K562 (cell line): ENCODE results near the gene WDR81. TPM values are rescaled to one million over a fixed set of nuclear protein-coding genes. Genes with fewer than 3 reads are reported as not detected.

Experiments used
- ATAC-seq: fragments of 200-7000 bp; cut with Tn5 transposase; 3 replicates; pipeline ENCODE4 v1.9.1; 2020; ENCODE audit warnings: moderate library complexity
- BruUV-seq: library from RNA; stranded (reverse); fragments of 400-500 nt; replicated peaks from 2 replicates; lab custom pipeline; 2021; lab: Mats Ljungman, UMichigan
- CTCF ChIA-PET: fragments of 300-600 bp; formaldehyde crosslinking; extraction: SDS; loops from one replicate; lab custom pipeline; 2021; ENCODE audit warnings: low intra/inter-chr PET ratio; lab: Yijun Ruan, JAX
- POLR2A ChIA-PET: fragments of 300-600, 350-650 bp; sonication (Branson Sonifier 250); formaldehyde crosslinking; extraction: SDS; loops from one replicate; lab custom pipeline; 2021; ENCODE audit warnings: antibody characterized with exemption, inconsistent platforms; lab: Yijun Ruan, JAX
- DNase-seq, 4 experiments: peaks; one replicate each; pipeline versions ENCODE4 v3.0.0 to v3.0.0-alpha.2; 2011 to 2018; ENCODE audit warnings: low spot score in 3 of 4, mixed read lengths in 3 of 4; ENCODE audit errors: extremely low read depth in 1 of 4
- FAIRE-seq: peaks from 2 replicates; lab custom pipeline; 2011; peaks lifted over from hg19 to GRCh38; lab: Jason Lieb, UNC
- H2AFZ ChIP-seq: 2 replicates; pipeline ENCODE4 v1.6.0; 2011; ENCODE audit warnings: low read depth, low read length, control low read depth, inconsistent platforms
- H3K27ac ChIP-seq: fragments of 200-600 bp; 3 replicates; pipeline ENCODE4 v1.8.0; 2011; ENCODE audit warnings: low read depth, mild to moderate bottlenecking, control low read depth, inconsistent platforms, low read length, moderate library complexity, mixed read lengths; ENCODE audit errors: extremely low read depth
- H3K27me3 ChIP-seq, 2 experiments: fragments of 300-600 bp in 1 of 2; 2 replicates in 1 of 2; 3 replicates in 1 of 2; pipeline versions ENCODE4 v1.6.0 to v1.8.0; 2011; ENCODE audit warnings: inconsistent platforms in 2 of 2, low read length in 2 of 2, mild to moderate bottlenecking in 1 of 2, mixed read lengths in 1 of 2, moderate library complexity in 1 of 2; ENCODE audit not compliant: control insufficient read depth in 2 of 2, insufficient read depth in 2 of 2
- H3K36me3 ChIP-seq: fragments of 300-600 bp; 3 replicates; pipeline ENCODE4 v1.8.0; 2011; ENCODE audit warnings: mild to moderate bottlenecking, low read length, inconsistent platforms; ENCODE audit not compliant: control insufficient read depth, insufficient read depth
- H3K4me1 ChIP-seq, 2 experiments: fragments of 200-600 bp in 1 of 2; replicated peaks in 1 of 2; 2 replicates in 1 of 2; 3 replicates in 1 of 2; pipeline versions ENCODE4 v1.5.1 to v1.8.0; 2011; ENCODE audit warnings: inconsistent platforms in 2 of 2, low read length in 2 of 2, mild to moderate bottlenecking in 1 of 2, mixed read lengths in 1 of 2, moderate library complexity in 1 of 2; ENCODE audit not compliant: control insufficient read depth in 2 of 2, insufficient read depth in 2 of 2
- H3K4me2 ChIP-seq: 2 replicates; pipeline ENCODE4 v1.6.1; 2011; ENCODE audit warnings: low read length, control low read depth, inconsistent platforms, mixed read lengths; ENCODE audit not compliant: insufficient read depth
- H3K4me3 ChIP-seq: fragments of 200-600 bp; sonication (generic), shearing (Covaris generic); 2 replicates; pipeline ENCODE4 v1.5.1; 2016; ENCODE audit warnings: control low read depth, inconsistent platforms
- H3K79me2 ChIP-seq: fragments of 200-600 bp; 3 replicates; pipeline ENCODE4 v1.8.0; 2011; ENCODE audit warnings: low read length, inconsistent platforms; ENCODE audit not compliant: control insufficient read depth, insufficient read depth
- H3K9ac ChIP-seq, 2 experiments: 2 replicates each; pipeline versions ENCODE4 v1.6.0 to v1.6.1; 2011; ENCODE audit warnings: low read depth in 2 of 2, low read length in 2 of 2, control low read depth in 1 of 2, inconsistent platforms in 1 of 2, mild to moderate bottlenecking in 1 of 2, mixed read lengths in 1 of 2; ENCODE audit not compliant: insufficient read depth in 1 of 2
- H3K9me1 ChIP-seq: one replicate; pipeline ENCODE4 v1.6.0; 2011; ENCODE audit warnings: inconsistent platforms, mild to moderate bottlenecking, low read length, moderate library complexity; ENCODE audit not compliant: control insufficient read depth, insufficient read depth
- H3K9me3 ChIP-seq: replicated peaks from 2 replicates; pipeline ENCODE4 v1.5.1; 2011; ENCODE audit warnings: low read depth, low read length, inconsistent platforms; ENCODE audit not compliant: control insufficient read depth, insufficient read depth
- H4K20me1 ChIP-seq: replicated peaks from 2 replicates; pipeline ENCODE4 v1.6.1; 2011; ENCODE audit warnings: low read length, inconsistent platforms, mixed read lengths; ENCODE audit not compliant: control insufficient read depth, insufficient read depth
- HNRNPK ChIP-seq: fragments of 200-400 bp; formaldehyde crosslinking; IDR thresholded peaks from one replicate; pipeline ENCODE4 v1.6.1; 2018; ENCODE audit warnings: mild to moderate bottlenecking, low read depth, low read length; ENCODE audit not compliant: poor library complexity, severe bottlenecking
- NFIC ChIP-seq: fragments of 450-650 bp; IDR thresholded peaks from 2 replicates; pipeline ENCODE4 v1.6.1; 2017; ENCODE audit warnings: mild to moderate bottlenecking, inconsistent platforms
- PKNOX1 ChIP-seq: fragments of 450-650 bp; IDR thresholded peaks from 2 replicates; pipeline ENCODE4 v1.6.1; 2016
- ZFP1 ChIP-seq: fragments of 450-650 bp; formaldehyde crosslinking; IDR thresholded peaks from 2 replicates; pipeline ENCODE4 v1.4.0; 2020; ENCODE audit warnings: mild to moderate bottlenecking, mixed read lengths
- ZNF395 ChIP-seq: fragments of 200-800 bp; sonication (Bioruptor generic); IDR thresholded peaks from 2 replicates; pipeline ENCODE4 v1.6.1; 2017; ENCODE audit warnings: missing genetic modification characterization, missing compliant biosample characterization
- ZNF707 ChIP-seq: fragments of 250-450 bp; sonication (Bioruptor Pico); conservative IDR thresholded peaks from 2 replicates; pipeline ENCODE4 v1.8.0; 2022; ENCODE audit warnings: inconsistent platforms, mild to moderate bottlenecking, moderate library complexity
- WGBS: fragments of 100-300 bp; shearing (Covaris generic); methylation state at CpG from one replicate; pipeline ENCODE4 v1.1.6; 2016; ENCODE audit warnings: low coverage, mixed read lengths; ENCODE audit not compliant: insufficient coverage; ENCODE audit errors: missing lambda C conversion rate; 5-methylcytosine and 5-hydroxymethylcytosine counted together
- in situ Hi-C: fragments of 300-500 bp; cut with MboI; formaldehyde crosslinking; loops from 4 replicates; pipeline ENCODE4 v1.15.0; 2018; ENCODE audit warnings: inconsistent platforms, mixed read lengths
- intact Hi-C: fragments of 100-400 bp; cut with micrococcal nuclease; formaldehyde crosslinking; loops from 2 replicates; pipeline ENCODE4 v1.14.2; 2022
- polyA plus RNA-seq, 8 experiments: library from polyadenylated mRNA; depleted of rRNA in 4 of 8; stranded (reverse) in 5 of 8; unstranded in 3 of 8; fragments of >200 nt; fragmentation: Nextera tagmentation in 2 of 8; fragmentation: Illumina TruSeq in 1 of 8; extraction: Ambion mirVana in 2 of 8; extraction: Trizol in 1 of 8; gene quantifications; 2 replicates each; pipeline versions ENCODE4 v1.2.1 to v1.2.3, GENCODE V29; 2011 to 2014; ENCODE audit warnings: inconsistent platforms in 1 of 8, missing spikeins in 1 of 8
- total RNA-seq, 7 experiments: library from RNA; depleted of rRNA in 6 of 7; stranded (reverse); fragments of >200 nt in 6 of 7; fragmentation: Illumina TruSeq in 2 of 7; extraction: Trizol in 2 of 7; gene quantifications; 2 replicates each; pipeline versions ENCODE4 v1.2.1 to v1.2.3, GENCODE V29; 2011 to 2021; ENCODE audit warnings: low replicate concordance in 1 of 7

The WDR81 gene
- total and polyA plus RNA-seq, 9 of the 15 experiments (the other 6 are each of a cell fraction or from before 2014, with no cell fraction given) = 0.01 to 17.1 (median 3.3) TPM

DNA sequence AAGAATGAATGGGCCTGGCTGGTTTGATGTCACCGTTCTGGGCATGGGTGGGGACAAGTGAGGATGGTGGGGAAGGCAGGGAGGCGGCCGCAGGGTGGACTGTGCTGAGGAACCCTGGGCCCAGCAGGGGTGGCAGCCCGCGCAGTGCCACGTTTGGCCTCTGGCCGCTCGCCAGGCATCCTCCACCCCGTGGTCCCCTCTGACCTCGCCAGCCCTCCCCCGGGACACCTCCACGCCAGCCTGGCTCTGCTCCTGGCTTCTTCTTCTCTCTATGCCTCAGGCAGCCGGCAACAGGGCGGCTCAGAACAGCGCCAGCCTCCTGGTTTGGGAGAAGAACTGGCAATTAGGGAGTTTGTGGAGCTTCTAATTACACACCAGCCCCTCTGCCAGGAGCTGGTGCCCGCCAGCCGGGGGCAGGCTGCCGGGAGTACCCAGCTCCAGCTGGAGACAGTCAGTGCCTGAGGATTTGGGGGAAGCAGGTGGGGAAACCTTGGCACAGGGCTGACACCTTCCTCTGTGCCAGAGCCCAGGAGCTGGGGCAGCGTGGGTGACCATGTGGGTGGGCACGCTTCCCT, 30.8 kb downstream of the WDR81 start:
- ChIA-PET CTCF (no interaction called here), POLR2A (interaction anchor here (0.7 to 1.2 kb wide), 2 partner anchors 10 to 191 kb away, joined by 3 read pairs; no protein-coding TSS in a partner anchor)
- H3K27me3 ChIP-seq = no peaks in the 10 kb centered on the region
- H4K20me1 ChIP-seq = no peaks in the 10 kb centered on the region
- no peaks in the 10 kb centered on the region for H3K9me1 ChIP-seq
- ATAC-seq = no peak
- FAIRE-seq = no peak
- no peak for DNase-seq
- no TSS peak for BruUV-seq
- no peaks in the 10 kb centered on the region for H3K79me2 ChIP-seq
- peak overlapping the region in 1 of 2 experiments; percentile 82; a peak in 2 of 4 replicates for H3K9ac ChIP-seq
- no peaks in the 10 kb centered on the region for H3K9me3 ChIP-seq
- intact Hi-C loops (no loop called here), in situ Hi-C loops (no loop called here)
- H2AFZ ChIP-seq = peak overlapping the region; percentile 84
- TF ChIP-seq NFIC (peak; percentile 5; the same call in 1 of the 2 replicates), HNRNPK (no peak)
- 85% methylated on average over 7 of the region's 20 CpGs for WGBS
- H3K4me1 ChIP-seq = peaks cover 8 to 35% of the 10 kb centered on the region in 2 experiments; a peak in 4 of 5 replicates
- H3K4me2 ChIP-seq = peak overlapping the region; percentile 41; the same call in 1 of the 2 replicates
- H3K4me3 ChIP-seq = no peak overlapping the region
- H3K27ac ChIP-seq = no peak overlapping the region
- H3K36me3 ChIP-seq = no peaks in the 10 kb centered on the region

- FAIRE-seq (no peak), ATAC-seq (peak; percentile 69), DNase-seq (peak in 3 of 4 experiments; percentile 32 to 53 (median 37))
- H3K4me2 ChIP-seq = peak overlapping the region; percentile 41; the same call in 1 of the 2 replicates
- CTCF ChIA-PET = no interaction called here
- no peaks in the 10 kb centered on the region for H3K79me2 ChIP-seq
- no peak overlapping the region for H3K4me3 ChIP-seq
- no peaks in the 10 kb centered on the region for H3K9me1 ChIP-seq
- WGBS = 64% methylated on average over 8 of the region's 17 CpGs
- peaks cover 8 to 37% of the 10 kb centered on the region in 2 experiments; a peak in 4 of 5 replicates for H3K4me1 ChIP-seq
- intact Hi-C loops (no loop called here), in situ Hi-C loops (no loop called here)
- BruUV-seq = no TSS peak
- no peaks in the 10 kb centered on the region for H3K9me3 ChIP-seq
- no peaks in the 10 kb centered on the region for H3K36me3 ChIP-seq
- no peaks in the 10 kb centered on the region for H4K20me1 ChIP-seq
- H3K9ac ChIP-seq = peak overlapping the region in 1 of 2 experiments; percentile 82; a peak in 2 of 4 replicates
- peak overlapping the region; percentile 84 for H2AFZ ChIP-seq
- H3K27ac ChIP-seq = no peak overlapping the region; the same call in 2 of the 3 replicates
- POLR2A ChIA-PET = interaction anchor here (0.7 to 1.2 kb wide), 2 partner anchors 10 to 192 kb away, joined by 3 read pairs; no protein-coding TSS in a partner anchor
- H3K27me3 ChIP-seq = no peaks in the 10 kb centered on the region
- no peak for TF ChIP-seq ZNF395 (CRISPR knock-in tag)
- TF ChIP-seq ZNF707 (CRISPR knock-in tag) = no peak
- no peak for TF ChIP-seq ZFP1
- 0 out of 2 replicates have a peak, but pooled peaks have one; percentile 27 for TF ChIP-seq PKNOX1
These were observed 31.3 kb downstream of the WDR81 start for GRCh38 chr17:1755827-1756262.
